PC-9 (cell line): ENCODE data around the gene TMEM121B. TPM values are rescaled to one million over a fixed set of nuclear protein-coding genes. Genes with fewer than 3 reads are reported as not detected.

ENCODE experiments used
- BruUV-seq: library from RNA; stranded (reverse); fragments of 400-500 nt; replicated peaks from 2 replicates; lab custom pipeline; 2021; lab: Mats Ljungman, UMichigan
- CTCF ChIA-PET: fragments of 300-600 bp; sonication (Branson Sonifier 250); formaldehyde crosslinking; loops from one replicate; lab custom pipeline; 2022; ENCODE audit warnings: antibody characterized with exemption; lab: Charles Lee
- POLR2A ChIA-PET: fragments of 300-600 bp; sonication (Branson Sonifier 250); formaldehyde crosslinking; loops from one replicate; lab custom pipeline; 2022; ENCODE audit warnings: antibody characterized with exemption; ENCODE audit not compliant: unreplicated experiment; lab: Charles Lee
- DNase-seq, 2 experiments: peaks; one replicate each; pipeline versions ENCODE4 v3.0.0 to v3.0.0-alpha.2; 2015 to 2022; ENCODE audit warnings: mixed read lengths in 1 of 2
- H2AFZ ChIP-seq: fragments of 200-600 bp; sonication (generic); 2 replicates; pipeline ENCODE4 v1.8.1; 2017; ENCODE audit warnings: antibody characterized with exemption
- H3F3A ChIP-seq: fragments of 200-600 bp; sonication (generic); 2 replicates; pipeline ENCODE4 v1.8.1; 2017; ENCODE audit warnings: antibody characterized with exemption, mild to moderate bottlenecking, low read depth; ENCODE audit not compliant: insufficient read depth
- H3K27ac ChIP-seq: fragments of 200-600 bp; sonication (generic); 2 replicates; pipeline ENCODE4 v1.6.1; 2016; ENCODE audit warnings: mixed run types
- H3K27me3 ChIP-seq: fragments of 200-600 bp; sonication (generic); 2 replicates; pipeline ENCODE4 v1.6.1; 2016; ENCODE audit warnings: low read depth, mixed run types; ENCODE audit not compliant: insufficient read depth
- H3K36me3 ChIP-seq: fragments of 200-600 bp; sonication (generic); 2 replicates; pipeline ENCODE4 v1.6.1; 2016; ENCODE audit warnings: low read depth, mixed run types
- H3K4me1 ChIP-seq: fragments of 200-600 bp; sonication (generic); replicated peaks from 2 replicates; pipeline ENCODE4 v1.6.1; 2016; ENCODE audit warnings: mixed run types; ENCODE audit not compliant: insufficient read depth
- H3K4me2 ChIP-seq: fragments of 200-600 bp; sonication (generic); 2 replicates; pipeline ENCODE4 v1.6.1; 2017; ENCODE audit warnings: mixed run types
- H3K4me3 ChIP-seq: fragments of 200-600 bp; sonication (generic); 2 replicates; pipeline ENCODE4 v1.6.1; 2016; ENCODE audit warnings: mixed run types
- H3K79me2 ChIP-seq: fragments of 200-600 bp; sonication (generic); 2 replicates; pipeline ENCODE4 v1.6.1; 2017; ENCODE audit warnings: low read depth, mixed run types
- H3K9me2 ChIP-seq: fragments of 200-600 bp; sonication (generic); 2 replicates; pipeline ENCODE4 v1.8.1; 2017; ENCODE audit warnings: mild to moderate bottlenecking; ENCODE audit not compliant: insufficient read depth
- H3K9me3 ChIP-seq: fragments of 200-600 bp; sonication (generic); 2 replicates; pipeline ENCODE4 v1.8.1; 2016; ENCODE audit warnings: low read depth; ENCODE audit not compliant: insufficient read depth
- H4K20me1 ChIP-seq: fragments of 200-600 bp; sonication (generic); 2 replicates; pipeline ENCODE4 v1.8.1; 2017; ENCODE audit not compliant: insufficient read depth
- CTCF ChIP-seq: fragments of 200-600 bp; sonication (generic); conservative IDR thresholded peaks from 2 replicates; pipeline ENCODE4 v1.6.1; 2017; ENCODE audit warnings: mixed run types, antibody characterized with exemption, mild to moderate bottlenecking, moderate library complexity
- EZH2 ChIP-seq: fragments of 200-600 bp; sonication (generic); IDR thresholded peaks from 2 replicates; pipeline ENCODE4 v1.8.0; 2017; ENCODE audit warnings: antibody characterized with exemption, low read depth
- intact Hi-C: fragments of 100-400 bp; cut with micrococcal nuclease; formaldehyde crosslinking; loops from one replicate; pipeline ENCODE4 v1.10.0; 2022; ENCODE audit not compliant: unreplicated experiment
- total RNA-seq: library from RNA; stranded (reverse); gene quantifications from 2 replicates; pipeline ENCODE4 v1.2.3, GENCODE V29; 2021

TMEM121B gene
- total RNA-seq, 1 experiment from 2014 or later, result not detected

GRCh38 chr22:17086296-17086695, 34.9 kb downstream of the TMEM121B start:
- POLR2A ChIA-PET, result no interaction called here
- H3K9me3 ChIP-seq, result no peaks in the 10 kb centered on the region
- H3K4me1 ChIP-seq, result no peaks in the 10 kb centered on the region
- no peaks in the 10 kb centered on the region; the same call in 1 of the 2 replicates for H4K20me1 ChIP-seq
- H3K4me3 ChIP-seq, result no peak overlapping the region
- no peak overlapping the region for H2AFZ ChIP-seq
- no peak overlapping the region for H3K27ac ChIP-seq
- H3K36me3 ChIP-seq, result no peaks in the 10 kb centered on the region
- no peaks in the 10 kb centered on the region for H3K79me2 ChIP-seq
- H3F3A ChIP-seq, result no peaks in the 10 kb centered on the region
- no peaks in the 10 kb centered on the region for H3K27me3 ChIP-seq
- intact Hi-C loops, result no loop called here
- no peaks in the 10 kb centered on the region for H3K9me2 ChIP-seq
- TF ChIP-seq CTCF (no peak), EZH2 (no peak)
- CTCF ChIA-PET, result interaction anchor here (1.2 kb wide), 1 partner anchor 11 kb away, joined by 4 read pairs; no protein-coding TSS in a partner anchor
- no peak for DNase-seq
- BruUV-seq, result TSS peak; percentile 26
- no peak overlapping the region for H3K4me2 ChIP-seq

DNA sequence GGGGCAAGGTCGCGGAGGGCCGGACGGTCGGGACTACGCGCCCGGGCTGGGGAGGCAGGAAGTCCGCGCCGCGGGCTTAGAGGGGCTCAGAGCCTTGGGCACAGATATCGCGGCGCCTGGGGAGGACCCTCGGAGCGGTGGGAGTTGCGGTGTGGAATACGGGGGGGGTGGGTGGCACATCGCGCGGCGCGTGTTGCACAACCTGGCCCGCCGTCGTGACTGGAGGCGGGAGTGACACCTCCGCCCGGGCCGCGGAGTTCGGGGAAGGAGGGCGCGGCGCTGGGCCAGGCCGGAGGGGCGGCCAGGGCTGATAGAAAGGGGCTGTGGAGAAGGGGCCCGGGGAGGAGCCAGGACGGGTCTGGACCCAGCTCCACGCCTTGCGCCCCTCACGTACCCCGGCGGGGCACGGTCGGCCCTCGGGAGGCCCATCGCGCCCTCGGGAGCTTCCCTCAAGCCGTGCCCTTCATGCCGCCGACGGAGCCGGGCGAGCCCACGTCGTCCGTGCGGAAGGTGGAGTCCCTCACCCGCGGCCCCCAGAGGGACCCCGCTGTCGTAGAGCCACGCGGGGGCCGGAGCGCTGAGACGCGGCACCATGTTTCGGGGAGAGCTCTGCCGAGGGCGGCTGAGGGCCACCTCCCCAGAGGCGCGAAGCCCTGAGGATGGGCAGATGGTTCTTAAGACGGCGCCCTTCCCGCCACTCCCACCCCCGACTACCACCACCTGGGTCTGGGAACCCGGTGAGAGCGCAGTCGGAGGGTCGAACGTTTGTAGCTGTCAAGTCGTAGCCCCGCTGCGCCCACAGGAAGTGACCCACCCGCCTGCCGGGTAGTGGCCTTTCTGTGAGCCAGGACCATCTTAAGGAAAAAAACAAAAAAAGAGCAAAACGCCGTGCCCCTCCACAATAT, 35.6 kb downstream of the TMEM121B start:
- intact Hi-C loops, result no loop called here
- Histone ChIP-seq H2AFZ (peak overlapping the region; percentile 90), H3K9me3 (no peaks in the 10 kb centered on the region)

More for the DNA sequence above, 35.6 kb downstream of the TMEM121B start:
- Histone ChIP-seq H3K4me2 (peak overlapping the region; percentile 85), H3K79me2 (no peaks in the 10 kb centered on the region), H3K4me3 (peak overlapping the region; percentile 78), H4K20me1 (no peaks in the 10 kb centered on the region), H3K4me1 (no peaks in the 10 kb centered on the region), H3K36me3 (no peaks in the 10 kb centered on the region), H3K27ac (no peak overlapping the region), H3F3A (no peaks in the 10 kb centered on the region), H3K9me2 (no peaks in the 10 kb centered on the region), H3K27me3 (no peaks in the 10 kb centered on the region)
- TF ChIP-seq EZH2 (no peak), CTCF (no peak)
- ChIA-PET POLR2A (no interaction called here), CTCF (interaction anchor here (1.2 kb wide), 1 partner anchor 11 kb away, joined by 4 read pairs; no protein-coding TSS in a partner anchor)
- no peak for DNase-seq
- no TSS peak for BruUV-seq
